WERI-Rb-1 (cell line): ENCODE measurements around the gene TRIM2.

ENCODE experiments used
- DNase-seq: peaks from one replicate; pipeline ENCODE4 v3.0.0-alpha.2; 2020
- H3K27ac ChIP-seq: fragments of 250-450 bp; sonication (Bioruptor Pico); 2 replicates; pipeline ENCODE4 v1.5.1; 2020; ENCODE audit warnings: mild to moderate bottlenecking, moderate library complexity
- H3K27me3 ChIP-seq: fragments of 250-450 bp; sonication (Bioruptor Pico); 2 replicates; pipeline ENCODE4 v1.5.1; 2021; ENCODE audit warnings: mild to moderate bottlenecking, low read depth, moderate library complexity; ENCODE audit not compliant: insufficient read depth, severe bottlenecking
- H3K36me3 ChIP-seq: fragments of 250-450 bp; sonication (Bioruptor Pico); 2 replicates; pipeline ENCODE4 v1.5.1; 2020; ENCODE audit warnings: mild to moderate bottlenecking, moderate library complexity
- H3K4me3 ChIP-seq: 2 replicates; pipeline ENCODE4 v1.5.1; 2011; ENCODE audit warnings: low read depth, mild to moderate bottlenecking, control low read depth, low read length
- H3K9me3 ChIP-seq: fragments of 250-450 bp; sonication (Bioruptor Pico); 2 replicates; pipeline ENCODE4 v1.5.1; 2021; ENCODE audit warnings: mild to moderate bottlenecking, moderate library complexity; ENCODE audit not compliant: severe bottlenecking
- CTCF ChIP-seq: IDR thresholded peaks from 2 replicates; pipeline ENCODE4 v1.5.1; 2011; ENCODE audit warnings: low read depth, mild to moderate bottlenecking, control low read depth, inconsistent platforms, low read length

TRIM2 gene

GRCh38 chr4:153247116-153247490, 42.9 kb downstream of the TRIM2 start:
- TF ChIP-seq CTCF, result no peak
- H3K27ac ChIP-seq, result no peak overlapping the region

GRCh38 chr4:153248641-153249198, 44.5 kb downstream of the TRIM2 start:
- Histone ChIP-seq H3K36me3 (no peaks in the 10 kb centered on the region; the same call in 1 of the 2 replicates), H3K9me3 (no peaks in the 10 kb centered on the region), H3K27ac (peak overlapping the region; percentile 83), H3K27me3 (no peaks in the 10 kb centered on the region), H3K4me3 (peak overlapping the region; percentile 65)
- 0 out of 2 replicates have a peak, but pooled peaks have one; percentile 8 for TF ChIP-seq CTCF
- no peak for DNase-seq

More at GRCh38 chr4:153247116-153247490, 42.9 kb downstream of the TRIM2 start:
- no peaks in the 10 kb centered on the region for H3K9me3 ChIP-seq
- H3K36me3 ChIP-seq, result no peaks in the 10 kb centered on the region; the same call in 1 of the 2 replicates
- no peak overlapping the region for H3K4me3 ChIP-seq
- DNase-seq, result no peak
- no peaks in the 10 kb centered on the region for H3K27me3 ChIP-seq

- no peak for TF ChIP-seq CTCF
- DNase-seq, result peak; percentile 94
- Histone ChIP-seq H3K4me3 (peak overlapping the region; percentile 65), H3K36me3 (no peaks in the 10 kb centered on the region; the same call in 1 of the 2 replicates), H3K9me3 (no peaks in the 10 kb centered on the region), H3K27me3 (no peaks in the 10 kb centered on the region), H3K27ac (peak overlapping the region; percentile 83)
Measured at GRCh38 chr4:153249199-153250041, 45.2 kb downstream of the TRIM2 start.

- no peak for TF ChIP-seq CTCF
- Histone ChIP-seq H3K27me3 (no peaks in the 10 kb centered on the region), H3K36me3 (no peaks in the 10 kb centered on the region; the same call in 1 of the 2 replicates), H3K9me3 (no peaks in the 10 kb centered on the region), H3K4me3 (no peak overlapping the region), H3K27ac (no peak overlapping the region)
- no peak for DNase-seq
Measured at GRCh38 chr4:153252122-153252521, 47.9 kb downstream of the TRIM2 start.

- no peaks in the 10 kb centered on the region; the same call in 1 of the 2 replicates for H3K36me3 ChIP-seq
- no peaks in the 10 kb centered on the region for H3K9me3 ChIP-seq
- no peak for TF ChIP-seq CTCF
- H3K4me3 ChIP-seq, result no peak overlapping the region
- no peak overlapping the region for H3K27ac ChIP-seq
- no peak for DNase-seq
- H3K27me3 ChIP-seq, result no peaks in the 10 kb centered on the region
Measured at GRCh38 chr4:153255233-153255632, 51.0 kb downstream of the TRIM2 start.
